Retina (tissue), 1 donor: ENCODE measurements around the gene EPB41.
"Not testable (repeated sequence)": the region's sequence is repeated elsewhere in the genome, so short reads cannot be mapped to it uniquely, and the experiment has no call there.

Experiments used
- DNase-seq: peaks from one replicate; pipeline ENCODE4 v3.0.0-alpha.2; 2016

The EPB41 gene

GRCh38 chr1:28927648-28928313, 13.4 kb downstream of the EPB41 start:
- peak; percentile 32 for DNase-seq

GRCh38 chr1:28928314-28928941, 14.1 kb downstream of the EPB41 start:
- no peak for DNase-seq

DNA sequence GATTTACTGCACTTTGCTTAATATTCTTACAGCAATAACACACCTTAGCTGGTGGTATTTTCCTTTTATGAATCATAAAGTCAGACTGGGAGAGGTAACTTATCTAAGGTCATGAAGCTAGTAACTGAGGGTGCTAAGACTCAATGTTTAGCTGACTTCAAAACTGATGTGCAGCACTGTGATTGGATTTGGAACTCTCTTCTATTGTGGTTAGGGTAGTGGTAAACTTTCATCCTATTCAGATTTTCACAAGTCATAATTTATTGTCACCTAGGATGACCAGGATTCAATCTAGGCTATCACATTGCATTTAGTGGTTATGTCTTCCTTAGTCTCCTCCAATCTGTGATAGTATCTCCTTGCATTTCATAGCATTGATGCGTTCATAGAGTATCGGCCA, 18.9 kb downstream of the EPB41 start:
- no peak for DNase-seq

DNA sequence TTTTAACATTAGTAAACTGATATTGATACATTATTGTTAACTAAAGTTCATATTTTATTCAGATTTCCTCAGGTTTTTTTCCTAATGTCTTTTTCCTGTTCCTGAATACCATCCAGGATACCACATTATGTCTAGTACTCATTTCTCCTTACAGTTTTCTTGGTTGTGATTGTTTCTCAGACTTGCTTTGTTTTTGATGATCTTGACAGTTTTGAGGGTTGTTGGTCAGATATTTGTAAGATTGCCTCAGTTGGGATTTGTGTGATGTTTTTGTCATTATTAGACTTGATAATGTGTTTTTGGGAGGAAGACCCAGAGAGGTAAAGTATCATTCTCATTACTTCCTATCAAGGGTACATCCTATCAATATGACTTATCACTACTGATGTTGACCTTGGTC, 19.5 kb downstream of the EPB41 start:
- DNase-seq = no peak

DNA sequence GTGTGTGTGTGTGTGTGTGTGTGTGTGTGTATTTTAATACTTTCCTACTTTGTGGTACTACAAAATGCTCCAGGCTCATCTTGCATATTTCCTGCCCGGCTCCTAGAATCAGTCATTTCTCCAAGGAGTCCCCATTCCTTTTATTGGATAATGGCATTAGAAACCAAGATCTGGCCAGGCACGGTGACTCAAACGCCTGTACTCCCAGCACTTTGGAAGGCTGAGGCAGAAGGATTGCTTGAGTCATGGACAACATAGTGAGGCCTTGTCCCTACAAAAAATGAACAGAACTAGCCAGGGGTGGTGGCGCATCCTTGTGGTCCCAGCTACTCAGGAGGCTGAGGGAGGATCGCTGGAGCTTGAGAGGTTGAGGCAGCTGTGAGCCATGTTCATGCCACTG, 20.3 kb downstream of the EPB41 start:
- no peak for DNase-seq

DNA sequence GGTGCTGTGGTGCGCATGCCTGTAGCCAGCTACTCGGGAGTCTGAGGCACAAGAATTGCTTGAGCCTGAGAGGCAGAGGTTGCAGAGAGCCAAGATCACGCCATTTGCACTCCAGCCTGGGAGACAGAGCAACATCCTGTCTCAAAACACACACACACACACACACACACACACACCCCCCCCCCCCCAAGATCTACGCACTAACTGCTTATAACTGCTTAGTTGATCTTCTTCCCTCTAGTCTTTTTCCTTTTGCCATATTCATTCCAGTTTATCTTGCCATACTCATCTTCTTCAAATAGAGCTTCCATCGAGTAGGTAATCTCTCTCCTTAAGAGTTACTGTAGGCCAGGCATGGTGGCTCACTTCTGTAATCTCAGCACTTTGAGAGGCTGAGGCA, 20.9 kb downstream of the EPB41 start:
- DNase-seq = no peak

GRCh38 chr1:28936094-28936493, 21.7 kb downstream of the EPB41 start:
- no peak for DNase-seq

DNA sequence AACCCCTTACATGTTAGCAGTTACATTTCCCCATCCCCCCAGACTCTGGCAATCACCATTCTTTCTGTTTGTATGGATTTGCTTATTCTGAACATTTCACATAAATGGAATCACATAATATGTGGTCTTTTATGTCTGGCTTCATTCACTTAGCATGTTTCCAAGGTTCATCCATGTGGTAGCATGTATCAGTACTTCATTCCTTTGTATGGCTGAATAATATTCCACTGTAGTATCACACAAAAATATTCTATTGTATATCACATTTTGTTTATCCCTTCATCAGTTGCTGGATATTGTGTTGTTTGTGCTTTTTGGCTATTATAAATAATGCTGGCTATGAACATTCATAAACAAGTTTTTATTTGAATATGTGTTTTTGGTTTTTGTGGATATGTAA, 22.2 kb downstream of the EPB41 start:
- no peak for DNase-seq

- not testable (repeated sequence) for DNase-seq
Measured at GRCh38 chr1:28943581-28943980, 29.2 kb downstream of the EPB41 start.

GRCh38 chr1:28950006-28950405, 35.6 kb downstream of the EPB41 start:
- DNase-seq = no peak

- no peak for DNase-seq
Measured at GRCh38 chr1:28950449-28950848, 36.1 kb downstream of the EPB41 start.

- no peak for DNase-seq
Measured at GRCh38 chr1:28954126-28954726, 39.9 kb downstream of the EPB41 start.

GRCh38 chr1:28956038-28956464, 41.7 kb downstream of the EPB41 start:
- no peak for DNase-seq

GRCh38 chr1:28962114-28962831, 47.9 kb downstream of the EPB41 start:
- peak; percentile 28 for DNase-seq

DNA sequence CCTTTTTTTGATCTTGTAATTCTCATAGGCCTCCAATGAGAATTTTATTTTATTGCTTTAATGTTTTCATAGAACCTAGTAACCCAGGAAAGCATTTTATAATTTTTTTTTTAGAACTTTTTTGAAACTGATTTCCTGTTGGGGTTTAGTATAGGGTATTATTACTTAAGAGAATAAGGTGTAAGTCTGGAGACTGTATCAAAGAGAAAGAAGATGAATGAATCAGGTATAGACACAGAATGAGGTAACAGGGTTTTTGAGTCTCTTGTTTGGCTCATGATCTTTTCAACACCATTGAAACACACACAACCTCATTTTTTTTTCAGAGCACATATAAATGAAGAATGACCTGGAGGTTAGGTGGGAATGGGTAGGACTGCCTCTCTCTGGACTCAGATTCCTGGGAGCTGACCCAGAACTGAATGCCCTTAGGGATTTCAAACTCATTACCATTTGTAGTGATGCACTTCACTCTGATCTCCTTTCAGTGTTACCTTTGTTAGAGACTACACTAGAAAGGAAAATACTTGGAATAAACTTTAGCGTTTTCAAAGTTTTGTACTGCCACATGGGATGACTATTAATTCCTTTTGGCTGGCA, 51.0 kb downstream of the EPB41 start:
- DNase-seq = no peak

DNA sequence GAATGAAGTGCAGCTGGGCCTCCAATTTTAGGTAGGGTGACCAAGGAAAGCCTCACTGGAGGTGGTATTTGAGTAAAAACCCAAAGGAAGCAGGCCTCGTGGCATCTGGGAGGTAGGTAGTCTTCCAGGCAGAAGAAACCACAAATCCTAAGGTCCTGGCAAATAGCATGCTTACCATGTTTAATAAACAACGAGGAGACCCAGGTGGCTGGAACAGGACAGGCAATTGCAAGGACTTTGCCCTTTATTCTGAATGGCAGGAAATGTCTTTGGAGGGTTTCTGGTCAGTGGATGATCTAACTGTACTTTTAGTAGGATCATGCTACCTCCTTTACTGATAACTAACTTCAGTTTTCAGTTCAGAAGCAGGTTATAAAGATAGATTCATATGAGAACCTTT, 52.2 kb downstream of the EPB41 start:
- DNase-seq = no peak

DNA sequence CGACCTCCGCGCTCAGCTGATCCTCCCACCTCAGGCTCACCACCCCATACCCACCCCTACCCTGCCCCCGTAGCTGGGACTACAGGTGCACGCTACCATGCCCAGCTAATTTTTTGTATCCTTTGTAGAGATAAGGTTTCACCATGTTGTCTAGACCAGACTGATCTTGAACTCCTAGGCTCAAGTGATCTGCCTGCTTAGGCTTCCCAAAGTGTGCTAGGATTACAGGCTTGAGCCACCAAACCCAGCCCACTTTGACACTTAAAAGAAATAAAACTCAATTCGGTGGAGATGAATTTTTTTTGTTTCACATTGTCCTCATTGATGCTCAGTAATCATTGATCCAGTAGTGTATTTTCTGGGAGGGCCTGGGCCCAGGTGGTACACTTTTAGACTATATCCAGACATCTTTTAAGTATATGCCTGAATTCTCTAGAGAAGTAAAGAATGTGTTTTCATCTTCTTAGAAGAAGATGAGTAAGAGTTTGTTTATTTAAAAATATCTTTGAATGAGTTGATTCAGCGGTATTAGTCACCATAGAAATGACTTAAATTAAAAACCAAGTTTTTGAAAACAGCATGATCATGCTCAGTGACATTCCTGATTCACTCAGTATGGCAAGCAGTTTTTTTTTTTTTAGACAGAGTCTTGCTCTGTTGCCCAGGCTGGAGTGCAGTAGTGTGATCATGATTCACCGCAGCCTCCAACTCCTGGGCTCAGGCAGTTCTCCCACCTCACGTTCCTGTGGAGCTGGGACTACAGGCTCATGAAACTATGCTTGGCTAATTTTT, 57.8 kb downstream of the EPB41 start:
- DNase-seq = no peak

GRCh38 chr1:28973596-28974421, 59.4 kb downstream of the EPB41 start:
- no peak for DNase-seq

DNA sequence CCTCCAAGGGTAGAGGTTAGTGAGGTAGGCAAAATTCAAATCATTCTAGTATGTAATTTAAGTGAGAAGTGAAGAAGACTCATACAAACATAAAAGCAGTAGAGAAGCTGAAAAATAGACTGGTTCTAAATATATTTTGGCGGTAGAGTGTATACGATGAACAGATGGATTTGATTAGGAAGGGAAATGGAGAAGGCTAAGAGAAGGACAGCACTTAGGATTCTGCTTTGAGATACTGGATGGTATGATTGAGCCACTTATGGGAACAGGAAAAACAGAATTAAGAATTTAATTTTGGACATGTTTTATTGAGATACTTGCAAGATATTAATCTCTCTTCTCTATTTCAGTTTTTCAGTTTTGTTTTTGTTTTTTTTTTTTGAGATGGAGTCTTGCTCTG, 60.1 kb downstream of the EPB41 start:
- DNase-seq = no peak

- no peak for DNase-seq
Measured at GRCh38 chr1:28976248-28976647, 61.9 kb downstream of the EPB41 start.

DNA sequence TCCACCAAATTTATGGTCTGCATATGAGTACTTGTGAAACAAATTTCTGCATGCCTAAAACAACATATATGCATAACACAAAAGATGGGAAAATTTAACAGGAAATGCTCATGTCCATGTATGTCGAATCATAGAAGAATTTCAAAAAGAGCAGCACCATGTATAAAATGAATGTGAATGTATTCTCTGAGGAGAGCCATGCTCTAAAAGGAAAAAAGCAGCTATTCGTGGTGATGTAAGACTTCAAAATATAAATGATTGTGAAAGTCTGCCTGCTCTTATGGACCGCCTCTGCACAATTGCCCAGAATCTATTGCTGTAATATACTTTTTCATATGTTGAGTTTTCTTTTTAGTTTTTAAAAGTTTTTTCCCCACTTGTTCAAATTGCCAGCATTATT, 66.8 kb downstream of the EPB41 start:
- no peak for DNase-seq

DNA sequence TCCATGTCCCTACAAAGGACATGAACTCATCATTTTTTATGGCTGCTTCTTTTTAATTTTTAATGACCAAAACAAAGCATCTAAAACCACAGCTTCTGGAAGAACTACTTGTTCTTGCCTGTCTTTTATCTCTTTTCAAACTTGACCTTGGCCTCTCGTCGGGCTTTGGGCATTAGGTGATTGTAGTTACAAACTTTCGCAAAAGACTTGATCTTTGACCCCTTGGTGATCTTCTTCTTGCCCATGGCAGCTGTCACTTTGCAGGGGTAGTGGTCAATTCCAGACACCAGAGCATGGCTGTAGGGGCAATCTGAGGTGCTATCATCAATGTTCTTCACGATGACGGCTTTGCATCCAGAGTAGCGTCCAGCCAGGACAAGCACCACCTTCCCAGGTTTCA, 67.8 kb downstream of the EPB41 start:
- DNase-seq = no peak
